SK-N-SH treated with all-trans-retinoic acid at 6 μM for 48 hours (cell line): ENCODE measurements around the gene ALX4.

Source experiments
- ATAC-seq: fragments of 200-7000 bp; cut with Tn5 transposase; 3 replicates; pipeline ENCODE4 v1.9.1; 2020; ENCODE audit warnings: mild to moderate bottlenecking, moderate library complexity
- ARNTL ChIP-seq: fragments of 450-650 bp; formaldehyde crosslinking; IDR thresholded peaks from 2 replicates; pipeline ENCODE4 v1.5.0; 2020; ENCODE audit warnings: low read depth, mild to moderate bottlenecking, moderate library complexity, borderline replicate concordance
- BACH2 ChIP-seq: fragments of 250-450 bp; sonication (Bioruptor Pico); IDR thresholded peaks from 2 replicates; pipeline ENCODE4 v1.9.0; 2021; ENCODE audit warnings: mild to moderate bottlenecking, borderline replicate concordance
- CSDC2 ChIP-seq: fragments of 250-450 bp; sonication (Bioruptor Pico); IDR thresholded peaks from 2 replicates; pipeline ENCODE4 v1.5.0; 2020; ENCODE audit warnings: mild to moderate bottlenecking, moderate library complexity
- CSRNP3 ChIP-seq: fragments of 250-450 bp; sonication (Bioruptor Pico); IDR thresholded peaks from 2 replicates; pipeline ENCODE4 v1.5.1; 2021; ENCODE audit warnings: mild to moderate bottlenecking, moderate library complexity
- ESRRG ChIP-seq: fragments of 250-450 bp; sonication (Bioruptor Pico); IDR thresholded peaks from 2 replicates; pipeline ENCODE4 v1.6.1; 2021; ENCODE audit warnings: mild to moderate bottlenecking
- GLIS3 ChIP-seq: fragments of 250-450 bp; sonication (Bioruptor Pico); IDR thresholded peaks from 2 replicates; pipeline ENCODE4 v1.5.0; 2020; ENCODE audit warnings: mild to moderate bottlenecking, moderate library complexity
- ISL1 ChIP-seq: fragments of 250-450 bp; sonication (Bioruptor Pico); IDR thresholded peaks from 2 replicates; pipeline ENCODE4 v2.1.2; 2022; ENCODE audit warnings: mild to moderate bottlenecking, moderate library complexity
- OSR1 ChIP-seq: fragments of 250-450 bp; sonication (Bioruptor Pico); IDR thresholded peaks from 2 replicates; pipeline ENCODE4 v1.8.0; 2022; ENCODE audit warnings: moderate library complexity, mild to moderate bottlenecking, inconsistent platforms
- POU6F1 ChIP-seq: fragments of 250-450 bp; sonication (Bioruptor Pico); IDR thresholded peaks from 2 replicates; pipeline ENCODE4 v1.8.0; 2021; ENCODE audit warnings: low read depth, mild to moderate bottlenecking, moderate library complexity, borderline replicate concordance
- PPARA ChIP-seq: fragments of 250-450 bp; sonication (Bioruptor Pico); IDR thresholded peaks from 2 replicates; pipeline ENCODE4 v1.5.0; 2020; ENCODE audit warnings: mild to moderate bottlenecking, borderline replicate concordance
- RARB ChIP-seq: fragments of 250-450 bp; sonication (Bioruptor Pico); IDR thresholded peaks from 2 replicates; pipeline ENCODE4 v1.8.0; 2021; ENCODE audit warnings: mild to moderate bottlenecking, moderate library complexity
- TCF4 ChIP-seq: fragments of 250-450 bp; sonication (Bioruptor Pico); IDR thresholded peaks from 2 replicates; pipeline ENCODE4 v1.8.0; 2021; ENCODE audit warnings: mild to moderate bottlenecking, moderate library complexity, borderline replicate concordance
- TOX ChIP-seq: fragments of 250-450 bp; sonication (Bioruptor Pico); IDR thresholded peaks from 2 replicates; pipeline ENCODE4 v1.8.0; 2021; ENCODE audit warnings: mild to moderate bottlenecking, moderate library complexity, borderline replicate concordance
- ZFP30 ChIP-seq: fragments of 450-650 bp; formaldehyde crosslinking; IDR thresholded peaks from 2 replicates; pipeline ENCODE4 v1.5.0; 2022; ENCODE audit warnings: mild to moderate bottlenecking, moderate library complexity
- ZNF565 ChIP-seq: fragments of 450-650 bp; formaldehyde crosslinking; conservative IDR thresholded peaks from 2 replicates; pipeline ENCODE4 v1.5.0; 2020; ENCODE audit warnings: low read depth, mild to moderate bottlenecking, moderate library complexity
- ZNF70 ChIP-seq: fragments of 450-650 bp; formaldehyde crosslinking; IDR thresholded peaks from 2 replicates; pipeline ENCODE4 v1.5.0; 2020; ENCODE audit warnings: mild to moderate bottlenecking, moderate library complexity
- ZNF8 ChIP-seq: fragments of 450-650 bp; formaldehyde crosslinking; IDR thresholded peaks from 2 replicates; pipeline ENCODE4 v1.5.0; 2020; ENCODE audit warnings: mild to moderate bottlenecking, moderate library complexity
- TF ChIP-seq, protein P1 (sequence below): fragments of 250-450 bp; sonication (Bioruptor Pico); IDR thresholded peaks from 2 replicates; pipeline ENCODE4 v1.5.0; 2020; ENCODE audit warnings: mild to moderate bottlenecking, moderate library complexity
- TF ChIP-seq, protein P2 (sequence below): fragments of 250-450 bp; sonication (Bioruptor Pico); IDR thresholded peaks from 2 replicates; pipeline ENCODE4 v1.5.1; 2020; ENCODE audit warnings: low read depth, mild to moderate bottlenecking, moderate library complexity

Gene ALX4

DNA sequence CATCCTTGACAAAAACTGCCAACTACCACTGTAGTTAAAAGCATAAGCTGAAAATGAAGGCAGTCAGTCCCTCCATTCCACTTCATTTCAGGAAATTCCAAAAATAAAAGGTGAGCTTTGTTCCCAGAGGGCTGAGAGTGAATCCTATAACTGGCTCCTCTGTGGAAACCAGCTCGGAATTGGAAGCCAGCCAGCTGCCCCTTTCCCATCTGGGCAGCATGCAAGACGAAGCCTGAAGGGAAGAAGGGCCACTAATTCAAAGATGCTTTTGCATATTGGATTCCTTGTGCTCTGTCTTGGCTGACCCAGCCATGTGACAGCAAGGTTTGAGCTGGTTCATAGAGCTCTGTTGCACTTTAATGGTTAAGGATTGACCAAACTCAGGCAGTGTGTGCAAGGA lies 83.4 kb downstream of the ALX4 start:
- no peak for ATAC-seq
- TF ChIP-seq PPARA (CRISPR knock-in tag) (no peak), ZNF70 (no peak), ESRRG (CRISPR knock-in tag) (no peak), POU6F1 (CRISPR knock-in tag) (no peak), GLIS3 (CRISPR knock-in tag) (no peak), ISL1 (CRISPR knock-in tag) (no peak), OSR1 (CRISPR knock-in tag) (no peak), TCF4 (no peak), ARNTL (CRISPR knock-in tag) (no peak), CSDC2 (CRISPR knock-in tag) (no peak), TOX (CRISPR knock-in tag) (no peak), RARB (CRISPR knock-in tag) (no peak), CSRNP3 (CRISPR knock-in tag) (no peak), BACH2 (CRISPR knock-in tag) (no peak)
- TF ChIP-seq, protein P1, sequence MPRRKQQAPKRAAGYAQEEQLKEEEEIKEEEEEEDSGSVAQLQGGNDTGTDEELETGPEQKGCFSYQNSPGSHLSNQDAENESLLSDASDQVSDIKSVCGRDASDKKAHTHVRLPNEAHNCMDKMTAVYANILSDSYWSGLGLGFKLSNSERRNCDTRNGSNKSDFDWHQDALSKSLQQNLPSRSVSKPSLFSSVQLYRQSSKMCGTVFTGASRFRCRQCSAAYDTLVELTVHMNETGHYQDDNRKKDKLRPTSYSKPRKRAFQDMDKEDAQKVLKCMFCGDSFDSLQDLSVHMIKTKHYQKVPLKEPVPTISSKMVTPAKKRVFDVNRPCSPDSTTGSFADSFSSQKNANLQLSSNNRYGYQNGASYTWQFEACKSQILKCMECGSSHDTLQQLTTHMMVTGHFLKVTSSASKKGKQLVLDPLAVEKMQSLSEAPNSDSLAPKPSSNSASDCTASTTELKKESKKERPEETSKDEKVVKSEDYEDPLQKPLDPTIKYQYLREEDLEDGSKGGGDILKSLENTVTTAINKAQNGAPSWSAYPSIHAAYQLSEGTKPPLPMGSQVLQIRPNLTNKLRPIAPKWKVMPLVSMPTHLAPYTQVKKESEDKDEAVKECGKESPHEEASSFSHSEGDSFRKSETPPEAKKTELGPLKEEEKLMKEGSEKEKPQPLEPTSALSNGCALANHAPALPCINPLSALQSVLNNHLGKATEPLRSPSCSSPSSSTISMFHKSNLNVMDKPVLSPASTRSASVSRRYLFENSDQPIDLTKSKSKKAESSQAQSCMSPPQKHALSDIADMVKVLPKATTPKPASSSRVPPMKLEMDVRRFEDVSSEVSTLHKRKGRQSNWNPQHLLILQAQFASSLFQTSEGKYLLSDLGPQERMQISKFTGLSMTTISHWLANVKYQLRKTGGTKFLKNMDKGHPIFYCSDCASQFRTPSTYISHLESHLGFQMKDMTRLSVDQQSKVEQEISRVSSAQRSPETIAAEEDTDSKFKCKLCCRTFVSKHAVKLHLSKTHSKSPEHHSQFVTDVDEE = no peak

DNA sequence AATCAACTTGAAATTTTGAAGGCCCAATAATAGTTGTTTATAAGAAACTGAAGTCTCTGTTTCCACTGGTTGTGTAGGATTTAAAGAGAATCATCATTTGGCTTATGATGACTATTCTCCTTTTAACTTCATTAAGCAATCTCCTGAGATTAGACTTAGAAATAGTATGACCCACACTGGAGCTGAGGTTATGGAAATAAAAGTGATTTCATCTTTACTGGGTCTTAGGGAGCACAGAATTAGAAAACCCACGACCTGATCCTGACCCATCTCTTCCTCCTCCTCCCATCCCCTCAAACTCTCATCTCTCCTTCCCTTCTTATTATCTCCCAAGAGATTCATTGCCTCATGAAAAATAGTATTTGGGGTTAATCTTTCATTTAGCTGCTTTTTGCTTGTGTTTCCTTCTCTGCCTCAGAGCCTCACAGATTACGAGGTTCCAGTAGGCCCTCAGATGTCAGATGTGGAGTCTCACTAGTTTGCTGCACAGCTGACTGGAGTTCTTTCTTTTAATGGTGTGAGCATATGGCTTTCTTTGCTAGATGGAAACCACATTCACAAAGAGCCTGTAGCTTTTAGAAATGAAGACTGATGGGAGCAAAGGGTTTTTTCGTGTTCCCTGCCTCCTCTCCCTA lies 85.0 kb downstream of the ALX4 start:
- TF ChIP-seq CSRNP3 (CRISPR knock-in tag) = no peak
- no peak for ATAC-seq

DNA sequence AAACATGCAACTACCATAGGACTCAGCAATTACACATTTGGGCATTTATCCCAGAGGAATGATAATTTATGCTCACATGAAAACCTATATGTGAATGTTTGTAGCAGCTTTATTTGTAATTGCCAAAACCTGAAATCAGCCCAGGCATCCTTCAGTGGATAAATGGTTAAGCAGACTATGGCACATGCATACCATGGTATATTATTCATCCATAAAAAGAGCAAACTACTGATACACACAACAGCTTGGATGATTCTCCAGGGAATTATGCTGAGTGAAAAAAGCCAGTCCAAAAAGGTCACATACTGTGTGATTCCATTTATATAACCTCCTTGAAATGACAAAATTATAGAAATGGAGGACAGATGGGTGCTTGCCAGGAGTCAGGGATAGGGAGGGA lies 86.7 kb downstream of the ALX4 start:
- ATAC-seq = peak; percentile 54
- TF ChIP-seq CSRNP3 (CRISPR knock-in tag) (no peak), ZNF70 (no peak), ESRRG (CRISPR knock-in tag) (no peak), TOX (CRISPR knock-in tag) (no peak), POU6F1 (CRISPR knock-in tag) (no peak), ZNF8 (CRISPR knock-in tag) (no peak), ZFP30 (CRISPR knock-in tag) (no peak), ZNF565 (CRISPR knock-in tag) (no peak), ISL1 (CRISPR knock-in tag) (no peak), OSR1 (CRISPR knock-in tag) (no peak)
- TF ChIP-seq, protein P2, sequence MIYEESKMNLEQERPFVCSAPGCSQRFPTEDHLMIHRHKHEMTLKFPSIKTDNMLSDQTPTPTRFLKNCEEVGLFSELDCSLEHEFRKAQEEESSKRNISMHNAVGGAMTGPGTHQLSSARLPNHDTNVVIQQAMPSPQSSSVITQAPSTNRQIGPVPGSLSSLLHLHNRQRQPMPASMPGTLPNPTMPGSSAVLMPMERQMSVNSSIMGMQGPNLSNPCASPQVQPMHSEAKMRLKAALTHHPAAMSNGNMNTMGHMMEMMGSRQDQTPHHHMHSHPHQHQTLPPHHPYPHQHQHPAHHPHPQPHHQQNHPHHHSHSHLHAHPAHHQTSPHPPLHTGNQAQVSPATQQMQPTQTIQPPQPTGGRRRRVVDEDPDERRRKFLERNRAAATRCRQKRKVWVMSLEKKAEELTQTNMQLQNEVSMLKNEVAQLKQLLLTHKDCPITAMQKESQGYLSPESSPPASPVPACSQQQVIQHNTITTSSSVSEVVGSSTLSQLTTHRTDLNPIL = no peak
- TF ChIP-seq, all 23 proteins: peak for 0
